NCI-H1694 (cell line): ENCODE data around the gene APCDD1L.

Experiments
- DNase-seq: peaks from one replicate; lab custom pipeline; 2025; lab: John Stamatoyannopoulos, UW

APCDD1L gene

GRCh38 chr20:58492074-58492718, 23.0 kb downstream of the APCDD1L start:
- DNase-seq: no peak

- DNase-seq: no peak
Observed at GRCh38 chr20:58486207-58486606, 29.0 kb downstream of the APCDD1L start.

GRCh38 chr20:58485393-58485792, 29.8 kb downstream of the APCDD1L start:
- DNase-seq: no peak

- DNase-seq: no peak
Observed at GRCh38 chr20:58483470-58483869, 31.7 kb downstream of the APCDD1L start.

- DNase-seq: no peak
Observed at GRCh38 chr20:58483051-58483450, 32.1 kb downstream of the APCDD1L start.

GRCh38 chr20:58482416-58482815, 32.8 kb downstream of the APCDD1L start:
- DNase-seq: no peak

- DNase-seq: no peak
Observed at GRCh38 chr20:58481481-58482021, 33.6 kb downstream of the APCDD1L start.

GRCh38 chr20:58480551-58481336, 34.5 kb downstream of the APCDD1L start:
- DNase-seq: peak; percentile 30

- DNase-seq: no peak
Observed at GRCh38 chr20:58479726-58480440, 35.3 kb downstream of the APCDD1L start.

- DNase-seq: no peak
Observed at GRCh38 chr20:58478141-58478805, 36.9 kb downstream of the APCDD1L start.

- no peak for DNase-seq
Observed at GRCh38 chr20:58475466-58475865, 39.7 kb downstream of the APCDD1L start.

GRCh38 chr20:58473453-58474425, 41.5 kb downstream of the APCDD1L start:
- DNase-seq: no peak

- no peak for DNase-seq
Observed at GRCh38 chr20:58472273-58473018, 42.8 kb downstream of the APCDD1L start.

- DNase-seq: no peak
Observed at GRCh38 chr20:58471193-58472164, 43.7 kb downstream of the APCDD1L start.

- DNase-seq: no peak
Observed at GRCh38 chr20:58470336-58471192, 44.6 kb downstream of the APCDD1L start.

GRCh38 chr20:58469616-58470015, 45.6 kb downstream of the APCDD1L start:
- DNase-seq: no peak

GRCh38 chr20:58467572-58468527, 47.3 kb downstream of the APCDD1L start:
- DNase-seq: no peak
